GM12891 (cell line): ENCODE measurements around the gene AP3B1.

Experiments
- PAX5 ChIP-seq: IDR thresholded peaks from 2 replicates; pipeline ENCODE4 v1.6.1; 2011; ENCODE audit warnings: low read length, moderate library complexity, mild to moderate bottlenecking; ENCODE audit not compliant: insufficient read depth, severe bottlenecking
- POLR2A ChIP-seq: IDR thresholded peaks from 2 replicates; pipeline ENCODE4 v1.6.1; 2011; ENCODE audit warnings: low read depth, low read length, control low read depth
- POLR2AphosphoS5 ChIP-seq: IDR thresholded peaks from 2 replicates; pipeline ENCODE4 v1.6.1; 2011; ENCODE audit warnings: low read depth, low read length, control low read depth
- SPI1 ChIP-seq: IDR thresholded peaks from 2 replicates; pipeline ENCODE4 v1.6.1; 2011; ENCODE audit warnings: low read depth, low read length, control low read depth
- TAF1 ChIP-seq: IDR thresholded peaks from 2 replicates; pipeline ENCODE4 v1.6.1; 2011; ENCODE audit warnings: low read depth, low read length, control low read depth

DNA sequence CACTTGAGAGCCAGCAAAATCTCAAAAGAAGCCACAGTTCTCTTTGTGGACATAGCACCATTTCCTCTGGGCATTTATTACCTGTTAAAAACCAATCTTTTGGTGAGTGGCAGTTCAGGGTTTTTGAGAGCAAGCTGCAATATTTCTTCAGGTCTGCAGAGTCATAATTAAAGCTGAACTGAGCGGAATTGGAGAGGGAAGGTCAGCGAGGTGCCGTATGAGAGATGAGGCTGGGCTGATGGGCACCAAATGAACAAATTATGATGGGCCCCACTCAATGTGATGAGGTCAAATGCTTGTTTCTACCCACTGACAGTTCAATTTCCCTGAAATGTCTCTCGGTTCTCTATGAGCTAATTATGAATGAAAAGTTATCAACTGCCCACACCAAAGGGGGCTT is 231.9 kb downstream of the AP3B1 start:
- TF ChIP-seq POLR2AphosphoS5 = no peak
- TF ChIP-seq TAF1 = no peak
- no peak for TF ChIP-seq POLR2A
- no peak for TF ChIP-seq SPI1
- no peak for TF ChIP-seq PAX5
